Gastrocnemius medialis (tissue), 4 donors: Measurements from ENCODE around the gene MYBPH. TPM values are rescaled to one million over a fixed set of nuclear protein-coding genes. Genes with fewer than 3 reads are reported as not detected.

Experiments used
- ATAC-seq, 2 donors: fragments of 150-250 bp; one replicate each; pipeline ENCODE4 v1.9.1; 2016
- DNase-seq, 2 donors: peaks; one replicate each; pipeline ENCODE4 v3.0.0-alpha.2; 2019
- H3K27ac ChIP-seq, 4 donors: fragments of 200-600 bp; sonication (generic); 1 replicate in 1 of 4; 2 replicates in 3 of 4; pipeline ENCODE4 v1.5.1; 2016 to 2018; ENCODE audit warnings: mild to moderate bottlenecking in 2 of 4, moderate library complexity in 1 of 4
- H3K27me3 ChIP-seq, 3 donors: fragments of 200-600 bp; sonication (generic) in 2 of 3; 1 replicate in 1 of 3; 2 replicates in 2 of 3; pipeline versions ENCODE4 v1.5.1 to v1.6.0; 2016 to 2019; ENCODE audit warnings: mild to moderate bottlenecking in 1 of 3, moderate library complexity in 1 of 3
- H3K36me3 ChIP-seq, 2 donors: fragments of 200-600 bp; sonication (generic) in 1 of 2; one replicate each; pipeline ENCODE4 v1.5.1; 2017 to 2018
- H3K4me1 ChIP-seq, 2 donors: fragments of 200-600 bp; sonication (generic) in 1 of 2; one replicate each; pipeline ENCODE4 v1.5.1; 2016 to 2017; ENCODE audit warnings: mild to moderate bottlenecking in 2 of 2
- H3K4me3 ChIP-seq, 4 donors: fragments of 200-600 bp; sonication (generic) in 3 of 4; 1 replicate in 1 of 4; 2 replicates in 3 of 4; pipeline ENCODE4 v1.5.1; 2016 to 2019; ENCODE audit warnings: mild to moderate bottlenecking in 2 of 4
- H3K9me3 ChIP-seq, 3 donors: fragments of 200-600 bp; sonication (generic) in 2 of 3; 1 replicate in 1 of 3; 2 replicates in 2 of 3; pipeline ENCODE4 v1.5.1; 2016 to 2019
- CTCF ChIP-seq, 5 experiments: fragments of 450-650 bp in 3 of 5; fragments of 200-600 bp in 2 of 5; sonication (generic) in 2 of 5; IDR thresholded peaks in 4 of 5; conservative IDR thresholded peaks in 1 of 5; 1 replicate in 4 of 5; 2 replicates in 1 of 5; pipeline ENCODE4 v1.5.1; 2016 to 2019; ENCODE audit warnings: antibody characterized with exemption in 5 of 5, mild to moderate bottlenecking in 3 of 5, moderate library complexity in 3 of 5
- POLR2A ChIP-seq, 2 donors: fragments of 450-650 bp; IDR thresholded peaks; one replicate each; pipeline ENCODE4 v1.6.1; 2017; ENCODE audit warnings: antibody characterized with exemption in 2 of 2, mild to moderate bottlenecking in 2 of 2, moderate library complexity in 2 of 2
- in situ Hi-C, 4 donors: fragments of 200-750 bp; cut with MboI; loops; one replicate each; pipeline versions ENCODE4 v1.15.0 to v1.8.0; 2017; ENCODE audit warnings: low sequenced_read_pairs in 4 of 4
- intact Hi-C: fragments of 100-400 bp; cut with DNase I; formaldehyde crosslinking; loops from one replicate; pipeline ENCODE4 v1.15.1; 2023; ENCODE audit warnings: low total_unique reads
- total RNA-seq, 4 donors: library from RNA; depleted of rRNA; stranded (reverse); fragments of >200 nt; gene quantifications; one replicate each; pipeline versions ENCODE4 v1.1.0 to v1.2.3, GENCODE V29; 2016

The MYBPH gene
- total RNA-seq, 4 donors from 2014 or later = 7.4 to 260 (median 45.5) TPM

- intact Hi-C loops = no loop called here
- Histone ChIP-seq H3K27me3 (no peaks in the 10 kb centered on the region), H3K9me3 (no peaks in the 10 kb centered on the region), H3K27ac (no peak overlapping the region), H3K4me3 (no peak overlapping the region), H3K4me1 (peaks cover 28 to 36% of the 10 kb centered on the region in 2 donors), H3K36me3 (no peaks in the 10 kb centered on the region)
- DNase-seq = no peak
- in situ Hi-C loops = no loop called here
- no peak for ATAC-seq
- TF ChIP-seq POLR2A (IDR thresholded peaks at IDR 0.05) (no peak), CTCF (IDR thresholded peaks at IDR 0.05 in 4 of 5, conservative IDR thresholded peaks at IDR 0.05 in 1 of 5) (no peak)
Observed at GRCh38 chr1:203131548-203132200, 44.0 kb downstream of the MYBPH start.

GRCh38 chr1:203130358-203130985 is 45.2 kb downstream of the MYBPH start:
- no peak for DNase-seq
- H3K36me3 ChIP-seq = no peaks in the 10 kb centered on the region
- no peaks in the 10 kb centered on the region for H3K9me3 ChIP-seq
- intact Hi-C loops = no loop called here
- in situ Hi-C loops = no loop called here
- H3K27ac ChIP-seq = no peak overlapping the region
- H3K27me3 ChIP-seq = no peaks in the 10 kb centered on the region
- H3K4me1 ChIP-seq = peaks cover 28 to 41% of the 10 kb centered on the region in 2 donors
- no peak overlapping the region for H3K4me3 ChIP-seq
- TF ChIP-seq POLR2A (IDR thresholded peaks at IDR 0.05) (no peak), CTCF (IDR thresholded peaks at IDR 0.05 in 4 of 5, conservative IDR thresholded peaks at IDR 0.05 in 1 of 5) (no peak)
- no peak for ATAC-seq

GRCh38 chr1:203129501-203130231 is 46.0 kb downstream of the MYBPH start:
- Histone ChIP-seq H3K36me3 (no peaks in the 10 kb centered on the region), H3K9me3 (no peaks in the 10 kb centered on the region), H3K27me3 (no peaks in the 10 kb centered on the region), H3K4me1 (peaks cover 28 to 41% of the 10 kb centered on the region in 2 donors), H3K4me3 (no peak overlapping the region), H3K27ac (peak overlapping the region in 2 of 4 donors; percentile 49)
- intact Hi-C loops = loop anchor here (2.0 kb wide), 1 partner anchor 91 kb away; no protein-coding TSS in a partner anchor
- no peak for TF ChIP-seq POLR2A (IDR thresholded peaks at IDR 0.05)
- no peak for TF ChIP-seq CTCF (IDR thresholded peaks at IDR 0.05 in 4 of 5, conservative IDR thresholded peaks at IDR 0.05 in 1 of 5)
- DNase-seq (peak in 1 of 2 donors; percentile 68), ATAC-seq (peak; percentile 30 to 33)
- in situ Hi-C loops = no loop called here

GRCh38 chr1:203128716-203129500 is 46.7 kb downstream of the MYBPH start:
- H3K27me3 ChIP-seq = no peaks in the 10 kb centered on the region
- in situ Hi-C loops = no loop called here
- DNase-seq (no peak), ATAC-seq (no peak)
- H3K4me3 ChIP-seq = peak overlapping the region in 2 of 4 donors; percentile 64 to 78
- H3K36me3 ChIP-seq = no peaks in the 10 kb centered on the region
- peaks cover 28 to 41% of the 10 kb centered on the region in 2 donors for H3K4me1 ChIP-seq
- peak overlapping the region in 1 of 4 donors; percentile 65 for H3K27ac ChIP-seq
- no peak for TF ChIP-seq POLR2A (IDR thresholded peaks at IDR 0.05)
- TF ChIP-seq CTCF (IDR thresholded peaks at IDR 0.05 in 4 of 5, conservative IDR thresholded peaks at IDR 0.05 in 1 of 5) = no peak
- H3K9me3 ChIP-seq = no peaks in the 10 kb centered on the region
- intact Hi-C loops = loop anchor here (1.0 to 2.0 kb wide), 2 partner anchors 45 to 90 kb away; no protein-coding TSS in a partner anchor
